GM21723 (cell line): ENCODE data around the gene PYGO2.
"Not testable (repeated sequence)": the region's sequence is repeated elsewhere in the genome, so short reads cannot be mapped to it uniquely, and the experiment has no call there.

Experiments used
- ATAC-seq: cut with Tn5 transposase; IDR thresholded peaks from one replicate; pipeline ENCODE4 v1.9.1; 2021; ENCODE audit warnings: mild to moderate bottlenecking, moderate library complexity; ENCODE audit not compliant: unreplicated experiment

The PYGO2 gene

DNA sequence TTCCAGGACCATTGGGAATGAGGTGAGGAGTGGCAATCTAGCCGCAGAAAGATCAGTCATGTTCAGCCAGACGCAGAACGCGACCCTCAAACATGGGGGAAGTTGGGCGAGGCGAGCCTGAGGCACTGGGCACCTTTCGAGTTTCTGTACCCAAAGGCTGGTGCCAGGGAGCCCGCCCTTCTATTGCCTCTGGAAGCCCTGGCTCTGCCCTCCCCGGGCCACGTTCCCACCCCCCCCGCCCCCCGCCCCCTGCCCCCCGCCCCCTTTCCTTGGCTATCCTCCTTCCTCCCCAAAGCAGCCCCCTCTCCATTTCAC is 38.8 kb upstream of the PYGO2 start:
- no peak for ATAC-seq

DNA sequence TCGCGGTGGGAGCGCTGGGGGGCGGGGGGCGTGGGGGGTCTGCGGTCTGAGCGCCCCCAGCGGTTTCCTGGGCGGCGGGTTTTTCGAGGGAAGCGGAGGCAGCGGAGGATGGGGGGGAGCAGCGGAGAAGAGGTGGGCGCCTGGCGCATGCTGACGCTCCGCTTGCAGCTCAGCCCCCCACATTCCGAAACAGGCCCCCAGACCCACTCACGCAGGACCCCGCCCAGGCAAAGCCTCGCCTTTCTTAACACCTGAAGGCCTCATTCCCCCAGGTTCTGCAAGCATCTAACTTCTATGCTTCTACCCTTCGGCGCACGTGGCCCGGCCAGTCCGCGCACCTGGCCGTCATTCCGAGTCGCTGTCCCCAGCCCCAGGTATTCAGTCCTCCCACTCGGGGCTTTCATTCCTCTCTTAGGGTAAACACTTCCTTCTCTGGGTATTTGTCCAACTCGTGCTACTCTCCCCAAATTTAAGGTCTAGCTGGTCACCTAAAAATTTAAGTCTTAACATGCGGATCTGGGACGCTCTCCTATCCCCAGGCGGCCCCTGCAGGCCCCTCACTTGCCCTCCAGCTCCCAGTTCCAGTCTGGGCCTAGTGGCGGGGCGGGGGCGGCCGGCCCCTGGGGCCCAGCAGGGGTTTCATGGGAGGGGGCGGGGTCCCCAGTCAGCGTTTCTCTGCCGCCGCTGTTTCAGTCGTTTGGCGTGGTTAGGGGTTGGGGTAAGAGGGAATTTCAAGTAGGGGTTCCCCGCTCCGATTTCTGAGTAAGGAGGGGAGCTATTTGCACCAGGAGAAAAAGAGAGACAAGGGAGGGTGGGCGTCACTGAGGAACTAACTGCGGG is 38.2 kb upstream of the PYGO2 start:
- no peak for ATAC-seq

DNA sequence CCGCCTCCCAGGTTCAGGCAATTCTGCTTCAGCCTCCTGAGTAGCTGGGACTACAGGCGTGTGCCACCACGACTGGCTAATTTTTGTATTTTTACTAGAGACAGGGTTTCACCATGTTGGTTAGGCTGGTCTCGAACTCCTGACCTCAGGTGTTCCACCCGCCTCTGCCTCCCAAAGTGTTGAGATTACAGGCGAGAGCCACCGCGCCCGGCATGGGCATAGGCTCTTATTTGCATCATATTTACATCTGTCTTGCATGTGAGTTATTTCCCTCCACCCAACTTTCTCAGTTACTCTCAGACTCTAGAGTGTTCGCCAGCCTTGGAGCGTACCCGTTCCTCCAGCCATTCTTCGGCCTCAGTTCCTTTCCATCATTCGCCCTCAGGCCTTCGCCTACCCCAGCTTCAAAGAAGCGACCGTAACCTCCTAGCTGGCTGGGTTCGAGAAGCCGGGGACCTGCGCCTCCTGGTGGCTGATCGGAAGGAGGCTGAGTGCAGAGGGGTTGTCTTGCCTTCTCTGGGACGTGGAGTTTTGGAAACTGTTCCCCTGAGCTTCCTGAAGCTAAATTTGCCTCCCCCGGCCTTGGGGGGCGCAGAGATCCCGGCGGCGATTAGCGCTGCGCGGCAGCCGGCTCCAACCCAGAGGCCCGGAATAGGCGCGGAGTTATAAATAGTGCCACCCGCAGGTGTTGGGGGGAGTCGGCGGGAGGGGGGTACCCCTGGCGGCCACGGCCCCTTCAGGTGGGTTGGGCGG is 37.4 kb upstream of the PYGO2 start:
- no peak for ATAC-seq

DNA sequence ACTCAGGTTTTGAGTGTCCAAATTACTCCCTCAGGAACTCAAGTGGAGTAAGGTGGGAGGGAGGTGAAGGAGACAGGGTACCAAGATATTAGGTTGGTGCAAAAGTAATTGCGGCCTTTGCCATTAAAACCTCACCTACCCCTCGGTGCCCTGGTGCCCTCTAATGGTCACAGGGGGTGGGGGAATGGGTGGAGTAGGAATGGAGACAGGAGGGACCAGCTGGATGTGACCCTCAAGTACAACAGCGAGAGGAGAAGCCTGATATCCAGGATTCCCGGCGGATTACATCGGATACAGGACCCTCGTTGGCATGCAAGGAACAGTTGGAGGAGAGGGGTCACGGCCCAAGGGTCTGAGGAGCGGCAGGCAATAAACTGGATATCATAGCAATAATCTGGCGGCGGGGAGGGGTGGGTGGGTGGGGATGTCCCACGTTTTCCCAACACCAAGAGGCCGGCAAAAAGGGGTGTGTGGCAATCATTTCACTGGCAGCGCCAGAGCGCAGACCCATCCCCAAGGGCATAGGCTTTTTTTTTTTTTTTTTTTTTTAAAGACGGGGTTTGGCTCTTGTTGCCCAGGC is 36.7 kb upstream of the PYGO2 start:
- no peak for ATAC-seq

DNA sequence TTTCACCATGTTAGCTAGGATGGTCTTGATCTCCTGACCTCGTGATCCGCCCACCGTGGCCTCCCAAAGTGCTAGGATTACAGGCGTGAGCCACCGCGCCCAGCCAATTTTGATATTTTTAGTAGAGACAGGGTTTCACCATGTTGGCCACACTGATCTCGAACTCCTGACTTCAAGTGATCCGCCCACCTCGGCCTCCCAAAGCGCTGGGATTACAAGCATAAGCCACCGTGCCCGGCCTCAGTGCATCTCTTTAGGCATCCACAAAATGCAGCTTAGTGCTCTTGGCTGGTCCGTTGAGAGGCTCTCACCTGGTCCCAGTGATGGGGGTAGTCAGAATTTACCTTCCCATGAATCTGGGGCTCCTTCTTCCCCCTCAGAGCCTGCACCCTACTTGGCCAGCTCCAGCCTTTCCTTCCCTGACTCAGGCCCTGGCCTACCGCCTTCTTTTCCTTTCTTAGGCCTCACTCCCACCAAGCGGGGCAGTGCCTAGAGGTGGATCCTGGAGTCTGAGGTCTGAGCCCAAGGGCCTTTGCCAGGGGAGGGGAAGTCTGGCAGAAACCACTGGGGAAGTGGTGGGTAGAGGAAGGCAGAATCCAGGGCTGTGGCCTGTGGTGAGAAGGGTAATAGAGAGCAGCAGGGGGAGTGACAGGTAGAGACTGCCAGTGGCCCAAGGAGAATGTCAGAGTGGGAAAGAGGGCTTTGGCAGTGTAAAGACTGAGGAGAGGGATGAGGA is 35.6 kb upstream of the PYGO2 start:
- no peak for ATAC-seq

DNA sequence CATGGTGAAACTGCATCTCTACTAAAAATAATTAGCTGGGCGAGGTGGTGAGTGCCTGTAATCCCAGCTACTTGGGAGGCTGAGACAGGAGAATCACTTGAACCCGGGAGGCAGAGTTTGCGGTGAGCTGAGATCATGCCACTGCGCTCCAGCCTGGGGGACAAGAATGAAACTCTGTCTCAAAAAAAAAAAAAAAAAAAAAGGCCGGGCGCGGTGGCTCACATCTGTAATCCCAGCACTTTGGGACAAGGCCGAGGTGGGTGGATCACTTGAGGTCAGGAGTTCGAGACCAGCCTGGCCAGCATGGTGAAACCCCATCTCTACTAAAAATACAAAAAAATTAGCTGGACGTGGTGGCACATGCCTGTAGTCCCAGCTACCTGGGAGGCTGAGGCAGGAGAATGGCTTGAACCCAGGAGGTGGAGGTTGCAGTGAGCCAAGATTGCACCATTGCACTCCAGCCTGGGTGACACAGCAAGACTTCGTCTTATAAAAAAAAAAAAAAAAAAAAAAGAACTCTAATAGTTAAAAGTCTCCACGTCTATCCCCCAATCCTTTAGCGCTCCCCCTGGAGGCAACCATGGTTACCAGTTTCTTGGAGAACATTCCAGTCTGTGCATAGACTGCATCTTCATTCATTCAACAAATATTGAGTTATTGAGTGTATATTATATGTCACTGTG is 33.9 kb upstream of the PYGO2 start:
- ATAC-seq, result not testable (repeated sequence)

DNA sequence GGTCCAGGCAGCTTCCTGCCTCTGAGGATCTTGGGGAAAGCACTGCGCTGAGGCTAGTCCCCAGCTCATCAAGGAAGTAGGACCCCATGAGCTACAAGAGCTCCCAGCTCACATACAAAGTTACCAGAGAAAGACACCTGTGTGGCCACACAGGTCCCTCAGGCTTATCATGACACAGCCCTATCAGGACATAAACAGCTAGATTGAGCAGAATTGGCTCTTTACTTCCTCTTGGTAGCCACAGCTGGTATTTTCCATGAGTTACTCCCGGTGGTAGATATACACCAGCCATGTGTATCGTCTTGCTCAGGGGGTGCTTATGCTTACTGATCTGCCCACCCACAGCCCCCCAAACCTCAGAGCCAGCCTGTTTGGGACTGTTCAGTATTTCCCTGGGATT is 33.0 kb upstream of the PYGO2 start:
- no peak for ATAC-seq

DNA sequence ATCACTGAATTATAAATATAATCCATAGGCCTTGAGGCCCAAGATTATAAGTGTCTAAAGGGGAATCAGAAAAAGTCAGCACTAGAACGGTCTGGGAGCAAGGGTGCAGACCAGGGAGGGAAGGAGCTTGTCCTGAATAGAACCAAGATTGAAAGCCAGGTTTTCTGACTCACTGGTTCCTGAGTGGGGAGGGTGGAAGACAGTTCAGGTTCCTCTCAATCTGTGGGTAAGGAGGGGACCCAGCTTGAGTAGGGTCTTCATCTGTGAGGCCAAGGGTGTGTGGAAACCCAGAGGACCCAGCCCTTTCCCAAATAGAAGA is 32.6 kb upstream of the PYGO2 start:
- ATAC-seq, result no peak

DNA sequence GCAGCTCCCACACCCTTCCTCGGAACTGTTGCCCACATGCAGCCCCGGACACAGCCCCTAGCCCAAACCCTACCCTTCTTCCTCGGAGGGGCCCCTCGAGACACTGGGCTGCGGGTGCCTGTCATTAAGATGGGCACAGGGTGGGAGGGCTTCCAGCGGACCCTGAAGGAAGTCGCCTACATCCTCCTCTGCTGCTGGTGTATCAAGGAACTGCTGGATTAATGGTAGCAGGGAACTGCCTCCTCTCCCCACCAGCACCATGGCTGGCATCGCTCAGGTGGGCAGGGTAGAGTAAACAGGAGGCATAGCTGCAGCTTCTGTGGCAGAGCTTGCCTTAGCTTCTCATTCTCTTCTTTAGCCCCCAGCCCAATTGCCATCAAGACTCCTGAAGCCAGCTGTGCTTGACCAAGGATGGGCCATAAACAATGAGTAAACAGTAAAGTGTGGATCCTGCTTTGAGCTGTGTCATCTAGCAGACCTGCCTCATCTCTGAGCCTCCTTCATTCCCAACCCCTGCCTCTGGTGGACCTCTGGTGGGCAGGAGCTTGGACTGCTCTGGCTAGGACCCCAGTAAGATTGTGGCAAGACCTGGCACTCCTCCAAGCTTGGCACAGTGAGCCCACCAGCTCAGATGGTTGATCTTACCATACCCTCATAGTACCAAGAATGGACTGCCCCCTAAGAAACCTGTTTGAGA is 32.1 kb upstream of the PYGO2 start, which contains the start of gene LENEP:
Gene LENEP (plus strand): TSS at position 15 of the 697 bp plus-strand sequence. CDS start 22 bp downstream, at position 37.
- ATAC-seq, result no peak

DNA sequence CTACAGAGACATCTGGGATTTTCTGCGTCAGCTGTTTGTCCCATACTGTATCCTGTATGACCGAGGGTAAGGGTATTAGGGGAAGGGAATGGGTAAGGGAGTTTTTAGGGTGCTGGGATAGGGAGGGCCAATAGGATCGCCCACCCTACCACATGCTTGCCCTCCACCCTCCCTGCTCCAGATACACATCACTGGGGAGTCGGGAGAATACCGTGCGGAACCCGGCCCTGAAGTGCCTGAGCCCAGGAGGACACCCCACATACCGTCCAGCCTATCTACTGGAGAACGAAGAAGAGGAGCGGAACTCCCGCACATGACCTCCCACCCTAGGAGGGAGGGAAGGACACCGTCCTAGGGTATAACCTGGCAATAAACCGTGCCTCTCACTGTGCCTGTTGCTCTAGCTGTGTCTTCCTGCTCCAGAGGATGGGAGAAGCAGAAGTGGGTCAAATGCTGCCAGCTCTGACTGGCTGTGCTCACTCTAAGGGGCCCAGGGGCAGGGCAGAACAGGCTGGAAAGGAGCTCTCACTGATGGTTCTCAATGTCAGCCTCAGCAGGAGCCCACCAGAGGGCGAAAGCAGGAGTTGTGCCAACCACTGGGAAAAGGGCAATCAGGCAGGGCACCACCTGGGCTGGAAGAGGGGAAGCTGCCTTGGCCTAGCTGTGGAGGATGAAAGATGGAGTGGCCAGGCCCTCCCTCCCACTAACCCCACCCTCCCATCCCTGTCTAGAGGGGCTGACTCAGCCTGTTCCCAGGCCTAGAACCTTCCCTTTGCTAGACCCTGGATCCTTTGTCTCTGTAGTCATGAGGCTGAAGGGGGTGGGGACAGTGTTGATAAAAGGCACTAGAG is 31.4 kb upstream of the PYGO2 start:
- no peak for ATAC-seq

DNA sequence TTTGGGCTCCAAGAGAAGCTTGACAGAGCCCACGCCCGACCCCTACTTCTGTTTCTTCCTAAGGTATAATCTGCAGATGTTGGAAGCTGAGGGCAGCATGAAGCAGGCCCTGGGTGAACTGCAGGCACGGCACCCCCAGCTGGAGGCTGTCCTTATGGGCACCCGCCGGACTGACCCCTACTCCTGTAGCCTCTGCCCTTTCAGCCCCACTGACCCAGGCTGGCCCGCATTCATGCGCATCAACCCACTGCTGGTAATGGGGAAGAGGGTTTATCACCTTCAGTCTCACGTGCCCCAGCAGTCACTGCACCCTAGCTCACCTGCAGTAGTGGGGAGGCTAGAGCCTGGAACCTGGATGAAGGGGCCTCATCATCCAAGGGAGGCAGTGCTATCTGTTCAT is 28.7 kb upstream of the PYGO2 start:
- ATAC-seq, result no peak

DNA sequence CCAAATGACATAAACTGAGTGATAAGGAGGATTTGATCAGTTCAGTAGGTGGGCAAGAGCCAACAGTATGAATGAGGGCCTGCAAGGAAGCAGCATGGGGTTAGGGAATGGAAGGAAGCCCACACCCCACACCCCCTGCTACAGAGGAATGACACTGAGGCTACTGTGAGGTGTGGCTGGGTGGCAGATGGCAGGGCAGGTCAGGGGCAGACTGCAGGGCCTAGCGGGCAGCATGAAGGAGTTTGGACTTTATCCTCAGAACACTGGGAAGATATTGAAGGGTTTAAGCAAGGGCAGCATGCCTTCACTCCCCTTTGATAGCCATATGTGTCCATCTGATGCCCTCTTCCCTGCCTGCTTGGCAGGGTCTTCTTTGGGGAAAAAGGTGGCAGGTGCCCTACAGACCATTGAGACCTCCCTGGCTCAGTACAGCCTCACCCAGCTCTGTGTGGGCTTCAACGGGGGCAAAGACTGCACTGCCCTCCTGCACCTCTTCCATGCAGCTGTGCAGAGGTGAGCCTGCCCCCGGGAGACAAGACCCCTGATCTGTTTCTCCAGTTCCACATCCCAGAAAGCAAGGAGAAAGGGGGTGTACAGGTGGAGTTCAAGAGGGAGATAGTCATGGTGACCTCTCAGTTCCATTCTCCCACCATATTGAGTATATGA is 27.7 kb upstream of the PYGO2 start:
- ATAC-seq, result no peak

DNA sequence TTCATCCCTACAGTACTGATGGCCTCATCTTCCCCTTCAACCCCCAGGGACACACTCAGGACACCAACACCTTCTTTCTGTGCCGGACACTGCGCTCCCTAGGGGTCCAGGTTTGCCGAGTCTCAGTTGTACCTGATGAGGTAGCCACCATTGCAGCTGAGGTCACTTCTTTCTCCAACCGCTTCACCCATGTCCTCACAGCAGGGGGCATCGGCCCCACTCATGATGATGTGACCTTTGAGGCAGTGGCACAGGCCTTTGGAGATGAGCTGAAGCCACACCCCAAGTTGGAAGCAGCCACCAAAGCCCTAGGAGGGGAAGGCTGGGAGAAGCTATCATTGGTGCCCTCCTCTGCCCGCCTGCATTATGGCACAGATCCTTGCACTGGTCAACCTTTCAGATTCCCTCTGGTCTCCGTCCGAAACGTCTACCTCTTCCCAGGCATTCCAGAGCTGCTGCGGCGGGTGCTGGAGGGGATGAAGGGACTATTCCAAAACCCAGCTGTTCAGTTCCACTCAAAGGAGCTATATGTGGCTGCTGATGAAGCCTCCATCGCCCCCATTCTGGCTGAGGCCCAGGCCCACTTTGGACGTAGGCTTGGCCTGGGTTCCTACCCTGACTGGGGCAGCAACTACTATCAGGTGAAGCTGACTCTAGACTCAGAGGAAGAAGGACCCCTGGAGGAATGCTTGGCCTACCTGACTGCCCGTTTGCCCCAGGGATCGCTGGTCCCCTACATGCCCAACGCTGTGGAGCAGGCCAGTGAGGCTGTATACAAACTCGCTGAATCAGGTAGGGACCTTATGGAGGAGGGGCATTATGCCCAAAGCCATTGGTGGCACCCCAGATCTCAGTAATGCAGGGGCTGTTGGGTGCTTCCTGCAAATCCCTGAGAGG is 26.7 kb upstream of the PYGO2 start:
- ATAC-seq, result no peak

DNA sequence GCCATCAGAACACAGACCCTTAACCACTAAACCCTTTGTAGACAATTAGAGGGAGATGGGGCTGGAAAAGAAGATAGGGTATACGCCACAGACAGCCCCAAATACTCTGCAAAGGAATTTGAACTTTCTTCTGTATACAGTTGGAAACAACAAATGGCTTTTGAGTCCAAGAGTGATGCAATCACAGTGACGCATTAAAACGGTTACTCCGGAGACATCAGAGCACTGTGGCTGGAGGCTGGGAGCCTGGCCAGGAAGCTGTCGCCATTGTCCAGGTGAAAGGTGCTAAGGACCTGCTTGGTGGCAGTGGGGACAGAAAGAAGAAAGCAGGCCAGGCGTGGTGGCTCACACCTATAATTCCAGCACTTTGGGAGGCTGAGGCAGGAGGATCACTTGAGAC is 25.7 kb upstream of the PYGO2 start:
- ATAC-seq, result no peak

DNA sequence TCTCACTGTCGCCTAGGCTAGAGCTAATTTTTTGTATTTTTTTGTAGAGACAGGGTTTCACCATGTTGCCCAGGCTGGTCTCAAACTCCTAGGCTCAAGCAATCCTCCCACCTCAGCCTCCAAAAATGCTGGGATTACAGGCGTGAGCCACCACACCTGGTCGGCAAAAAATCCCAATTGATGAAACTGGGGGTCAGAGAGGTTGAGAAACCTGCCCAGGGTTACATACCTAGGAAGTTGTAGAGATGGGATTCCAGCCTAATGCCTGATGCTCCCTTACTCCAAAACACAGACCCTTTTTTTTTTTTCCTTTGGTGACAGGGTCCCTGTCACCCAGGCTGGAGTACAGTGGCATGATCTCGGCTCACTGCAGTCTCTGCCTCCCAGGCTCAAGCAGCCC is 25.2 kb upstream of the PYGO2 start:
- not testable (repeated sequence) for ATAC-seq

DNA sequence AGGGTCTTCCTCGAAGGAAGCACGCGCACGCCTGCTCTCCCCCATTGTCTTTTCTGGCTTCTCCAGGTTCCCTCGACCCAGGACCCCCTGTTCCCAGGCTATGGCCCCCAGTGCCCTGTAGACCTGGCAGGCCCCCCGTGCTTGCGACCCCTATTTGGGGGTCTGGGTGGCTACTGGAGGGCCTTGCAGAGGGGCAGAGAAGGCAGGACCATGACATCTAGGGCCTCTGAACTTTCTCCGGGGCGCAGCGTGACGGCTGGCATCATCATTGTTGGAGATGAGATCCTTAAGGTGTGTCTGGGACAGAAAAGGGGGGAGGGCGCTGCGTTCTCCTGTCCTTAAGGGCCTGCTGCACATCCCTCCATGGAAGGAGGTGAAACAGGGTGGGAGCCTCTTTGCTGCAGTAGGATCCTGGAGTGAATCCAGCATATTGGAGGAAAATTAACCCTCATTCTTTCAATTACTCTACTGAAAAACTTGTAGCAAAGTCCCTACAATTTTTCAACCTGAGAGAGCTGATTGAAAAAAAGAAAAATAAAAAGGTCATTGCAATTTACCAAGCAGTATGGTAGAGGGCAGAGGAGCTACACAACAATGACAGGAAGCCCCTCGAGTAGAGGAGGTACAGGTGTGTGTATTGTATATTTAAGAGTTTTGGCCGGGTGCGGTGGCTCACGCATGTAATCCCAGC is 22.3 kb upstream of the PYGO2 start:
- ATAC-seq, result no peak

DNA sequence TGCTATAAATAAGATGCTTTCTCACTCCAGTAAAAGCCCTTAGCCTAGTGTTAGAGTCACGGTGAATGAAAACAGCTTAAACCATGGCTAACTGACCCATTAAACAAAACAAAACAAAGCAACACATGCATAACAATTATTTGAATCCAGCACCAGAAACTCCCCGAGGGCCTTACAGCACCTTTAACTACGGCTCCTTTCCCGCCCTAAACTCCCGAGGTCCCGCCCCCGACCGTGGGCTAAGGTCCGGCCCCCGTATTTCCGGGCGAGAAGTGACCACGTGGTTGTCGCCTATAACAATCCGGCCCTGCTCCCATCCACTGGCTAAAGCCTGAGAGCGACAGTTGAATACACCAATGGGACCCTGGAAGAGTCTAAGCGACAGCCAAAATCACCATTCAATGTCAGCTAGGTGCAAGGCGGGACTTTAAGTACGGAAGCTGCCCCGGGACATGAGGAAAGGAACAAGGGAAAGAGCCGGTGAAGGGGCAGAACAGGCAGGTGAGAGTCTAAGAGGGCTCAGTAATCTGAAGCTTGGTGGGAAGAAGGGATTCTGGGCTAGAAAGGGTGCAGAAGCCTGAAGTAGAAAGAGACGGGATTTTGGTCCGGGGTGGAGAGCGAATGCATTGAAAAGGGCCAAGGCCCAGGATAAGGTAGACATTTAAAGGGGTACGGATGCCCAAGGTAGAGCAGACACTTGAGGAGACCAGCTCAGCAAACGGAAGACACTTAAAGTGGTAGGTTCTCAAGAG is 21.5 kb upstream of the PYGO2 start, which contains the start of gene FLAD1:
Gene FLAD1 (plus strand): TSS at position 448 of the 752 bp plus-strand sequence. CDS start 351 bp downstream, outside the sequence.
- peak; percentile 97 for ATAC-seq
